LNCaP clone FGC (cell line): ENCODE measurements around the gene SPATA17.

Experiments used
- DNase-seq: peaks from one replicate; pipeline ENCODE4 v3.0.0-alpha.2; 2011; ENCODE audit warnings: low read depth
- H3K4me3 ChIP-seq: 2 replicates; pipeline ENCODE4 v1.5.1; 2011; ENCODE audit warnings: mild to moderate bottlenecking, low read depth, low read length, control low read depth
- TF ChIP-seq, protein P1 (sequence below): IDR thresholded peaks from 2 replicates; pipeline ENCODE4 v1.5.1; 2012; ENCODE audit warnings: mild to moderate bottlenecking; ENCODE audit not compliant: control insufficient read depth, insufficient read depth; ENCODE audit errors: extremely low read depth

Gene SPATA17

DNA sequence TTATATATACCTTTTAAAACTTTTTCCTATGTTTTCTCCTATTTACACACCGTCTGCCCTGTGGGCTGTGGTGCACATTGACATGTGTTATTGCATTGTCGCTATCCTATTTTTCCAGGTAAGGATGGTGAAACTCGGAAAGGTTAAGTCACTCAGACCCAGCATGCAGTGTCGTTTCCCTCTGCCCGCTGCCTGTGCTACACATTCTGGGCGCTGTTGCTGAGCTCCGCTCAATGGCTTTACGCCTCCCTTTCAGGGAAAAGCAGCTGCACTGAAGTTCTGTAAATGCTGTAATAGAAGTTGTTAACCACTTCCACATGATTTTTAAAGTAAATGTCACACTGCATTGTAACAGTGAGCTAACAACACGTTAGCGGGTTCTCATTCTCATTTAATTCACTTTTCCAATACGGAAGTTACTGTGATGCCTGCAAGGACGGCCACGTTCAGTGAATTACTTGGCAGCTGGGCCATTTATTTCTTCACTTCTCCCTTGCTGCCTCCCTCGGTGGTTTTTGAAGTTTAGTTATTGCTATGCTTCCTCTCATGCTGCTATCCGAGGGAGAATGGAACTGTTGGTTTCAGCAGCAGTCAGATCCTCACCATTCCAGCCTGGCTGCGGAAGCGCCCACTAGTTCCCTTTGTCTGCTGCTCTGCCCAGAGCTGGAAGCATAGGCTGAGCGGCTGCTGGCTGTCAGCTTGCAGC, 288.7 kb downstream of the SPATA17 start:
- no peak overlapping the region for H3K4me3 ChIP-seq
- TF ChIP-seq, protein P1, sequence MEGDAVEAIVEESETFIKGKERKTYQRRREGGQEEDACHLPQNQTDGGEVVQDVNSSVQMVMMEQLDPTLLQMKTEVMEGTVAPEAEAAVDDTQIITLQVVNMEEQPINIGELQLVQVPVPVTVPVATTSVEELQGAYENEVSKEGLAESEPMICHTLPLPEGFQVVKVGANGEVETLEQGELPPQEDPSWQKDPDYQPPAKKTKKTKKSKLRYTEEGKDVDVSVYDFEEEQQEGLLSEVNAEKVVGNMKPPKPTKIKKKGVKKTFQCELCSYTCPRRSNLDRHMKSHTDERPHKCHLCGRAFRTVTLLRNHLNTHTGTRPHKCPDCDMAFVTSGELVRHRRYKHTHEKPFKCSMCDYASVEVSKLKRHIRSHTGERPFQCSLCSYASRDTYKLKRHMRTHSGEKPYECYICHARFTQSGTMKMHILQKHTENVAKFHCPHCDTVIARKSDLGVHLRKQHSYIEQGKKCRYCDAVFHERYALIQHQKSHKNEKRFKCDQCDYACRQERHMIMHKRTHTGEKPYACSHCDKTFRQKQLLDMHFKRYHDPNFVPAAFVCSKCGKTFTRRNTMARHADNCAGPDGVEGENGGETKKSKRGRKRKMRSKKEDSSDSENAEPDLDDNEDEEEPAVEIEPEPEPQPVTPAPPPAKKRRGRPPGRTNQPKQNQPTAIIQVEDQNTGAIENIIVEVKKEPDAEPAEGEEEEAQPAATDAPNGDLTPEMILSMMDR = no peak
- no peak for DNase-seq
